PC-9 (cell line): ENCODE measurements around the gene FAM81A.

ENCODE experiments used
- CTCF ChIP-seq: fragments of 200-600 bp; sonication (generic); conservative IDR thresholded peaks from 2 replicates; pipeline ENCODE4 v1.6.1; 2017; ENCODE audit warnings: mixed run types, antibody characterized with exemption, mild to moderate bottlenecking, moderate library complexity
- EZH2 ChIP-seq: fragments of 200-600 bp; sonication (generic); IDR thresholded peaks from 2 replicates; pipeline ENCODE4 v1.8.0; 2017; ENCODE audit warnings: antibody characterized with exemption, low read depth

GRCh38 chr15:59407946-59408345 lies 30.0 kb upstream of the FAM81A start:
- TF ChIP-seq CTCF (no peak), EZH2 (no peak)
